Type B pancreatic cell (in vitro differentiated cells): Measurements from ENCODE around the gene ANKK1. TPM values are rescaled to one million over a fixed set of nuclear protein-coding genes. Genes with fewer than 3 reads are reported as not detected.

ENCODE experiments used
- DNase-seq: peaks from one replicate; pipeline ENCODE4 v3.0.0; 2021; ENCODE audit warnings: mixed read lengths; ENCODE audit not compliant: unreplicated experiment; ENCODE audit errors: extremely low spot score
- H3K27ac Mint-ChIP-seq: 2 replicates; pipeline ENCODE4 v1.8.0; 2021; ENCODE audit warnings: mild to moderate bottlenecking, mixed read lengths
- H3K27me3 Mint-ChIP-seq: 2 replicates; pipeline ENCODE4 v1.8.0; 2021; ENCODE audit warnings: mixed read lengths
- H3K36me3 Mint-ChIP-seq: 2 replicates; pipeline ENCODE4 v1.8.0; 2021; ENCODE audit warnings: mixed read lengths
- H3K4me1 Mint-ChIP-seq: one replicate; pipeline ENCODE4 v1.8.0; 2021; ENCODE audit warnings: mixed read lengths; ENCODE audit not compliant: unreplicated experiment
- H3K4me3 Mint-ChIP-seq: 2 replicates; pipeline ENCODE4 v1.8.0; 2021; ENCODE audit warnings: mild to moderate bottlenecking, mixed read lengths
- H3K9me3 Mint-ChIP-seq: 2 replicates; pipeline ENCODE4 v1.8.0; 2021; ENCODE audit warnings: mixed read lengths
- total RNA-seq: library from RNA; stranded (reverse); gene quantifications from 2 replicates; pipeline ENCODE4 v1.2.1, GENCODE V29; 2021; ENCODE audit warnings: low replicate concordance
- TF ChIP-seq, protein P1 (sequence below): fragments of 200-600 bp; sonication (generic); conservative IDR thresholded peaks from 2 replicates; pipeline ENCODE4 v1.5.0; 2021; ENCODE audit warnings: antibody characterized with exemption, mild to moderate bottlenecking

ANKK1 gene
- total RNA-seq, 1 donor from 2014 or later, result 0.53 TPM

GRCh38 chr11:113417428-113417827 lies 29.8 kb downstream of the ANKK1 start:
- no peak overlapping the region for H3K4me3 Mint-ChIP-seq
- no peak overlapping the region for H3K27ac Mint-ChIP-seq
- no peaks in the 10 kb centered on the region for H3K4me1 Mint-ChIP-seq
- TF ChIP-seq, protein P1, sequence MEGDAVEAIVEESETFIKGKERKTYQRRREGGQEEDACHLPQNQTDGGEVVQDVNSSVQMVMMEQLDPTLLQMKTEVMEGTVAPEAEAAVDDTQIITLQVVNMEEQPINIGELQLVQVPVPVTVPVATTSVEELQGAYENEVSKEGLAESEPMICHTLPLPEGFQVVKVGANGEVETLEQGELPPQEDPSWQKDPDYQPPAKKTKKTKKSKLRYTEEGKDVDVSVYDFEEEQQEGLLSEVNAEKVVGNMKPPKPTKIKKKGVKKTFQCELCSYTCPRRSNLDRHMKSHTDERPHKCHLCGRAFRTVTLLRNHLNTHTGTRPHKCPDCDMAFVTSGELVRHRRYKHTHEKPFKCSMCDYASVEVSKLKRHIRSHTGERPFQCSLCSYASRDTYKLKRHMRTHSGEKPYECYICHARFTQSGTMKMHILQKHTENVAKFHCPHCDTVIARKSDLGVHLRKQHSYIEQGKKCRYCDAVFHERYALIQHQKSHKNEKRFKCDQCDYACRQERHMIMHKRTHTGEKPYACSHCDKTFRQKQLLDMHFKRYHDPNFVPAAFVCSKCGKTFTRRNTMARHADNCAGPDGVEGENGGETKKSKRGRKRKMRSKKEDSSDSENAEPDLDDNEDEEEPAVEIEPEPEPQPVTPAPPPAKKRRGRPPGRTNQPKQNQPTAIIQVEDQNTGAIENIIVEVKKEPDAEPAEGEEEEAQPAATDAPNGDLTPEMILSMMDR, result no peak
- H3K36me3 Mint-ChIP-seq, result no peaks in the 10 kb centered on the region
- H3K27me3 Mint-ChIP-seq, result peaks cover 20% of the 10 kb centered on the region
- H3K9me3 Mint-ChIP-seq, result no peaks in the 10 kb centered on the region
- DNase-seq, result no peak

- TF ChIP-seq, protein P1, result no peak
- H3K4me1 Mint-ChIP-seq, result no peaks in the 10 kb centered on the region
- no peak for DNase-seq
- no peaks in the 10 kb centered on the region for H3K9me3 Mint-ChIP-seq
- no peak overlapping the region for H3K27ac Mint-ChIP-seq
- no peaks in the 10 kb centered on the region for H3K36me3 Mint-ChIP-seq
- peaks cover 17% of the 10 kb centered on the region for H3K27me3 Mint-ChIP-seq
- no peak overlapping the region for H3K4me3 Mint-ChIP-seq
Observed at GRCh38 chr11:113419454-113420003, 31.9 kb downstream of the ANKK1 start.

DNA sequence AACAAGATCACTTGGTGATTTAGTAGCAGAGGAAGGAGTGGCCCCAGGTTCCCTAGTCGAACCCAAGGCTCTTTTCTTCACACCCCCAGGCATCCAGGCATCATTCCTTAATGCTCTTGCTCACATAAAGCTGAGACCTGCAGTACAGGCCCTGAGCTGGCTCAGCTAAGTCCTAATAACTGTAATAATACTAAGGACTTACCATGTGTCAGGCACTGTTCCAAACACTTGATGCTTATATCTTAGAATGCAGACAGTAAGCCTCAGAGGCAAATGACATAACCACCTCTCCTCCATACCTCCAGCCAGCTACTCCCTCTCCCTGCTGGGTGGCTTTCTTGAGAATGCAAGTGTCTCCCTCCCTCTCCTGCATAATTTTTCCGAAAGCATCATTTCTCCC lies 33.2 kb downstream of the ANKK1 start:
- Mint-ChIP-seq H3K36me3 (no peaks in the 10 kb centered on the region), H3K4me1 (no peaks in the 10 kb centered on the region), H3K4me3 (no peak overlapping the region), H3K27ac (no peak overlapping the region), H3K27me3 (peaks cover 17% of the 10 kb centered on the region), H3K9me3 (no peaks in the 10 kb centered on the region)
- TF ChIP-seq, protein P1, result no peak
- no peak for DNase-seq

DNA sequence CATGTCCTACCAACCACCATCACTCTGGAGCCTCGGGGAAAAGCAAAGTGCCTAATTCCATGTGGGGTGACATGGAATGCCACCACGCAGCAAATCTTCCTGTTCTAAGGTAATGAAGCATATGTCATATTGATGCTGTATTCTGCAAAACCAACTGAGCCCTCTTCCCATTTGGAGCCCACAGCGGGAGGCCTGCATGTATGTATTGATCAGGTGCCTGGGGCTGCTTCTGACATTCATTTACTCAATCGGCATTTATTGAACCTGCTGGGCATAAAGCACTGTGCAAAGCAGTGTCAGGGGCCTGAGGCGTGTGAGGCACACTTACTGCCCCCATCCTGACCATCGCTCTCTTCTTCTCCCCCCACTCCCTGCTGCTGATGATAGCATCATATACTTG lies 39.1 kb downstream of the ANKK1 start:
- Mint-ChIP-seq H3K36me3 (no peaks in the 10 kb centered on the region), H3K9me3 (no peaks in the 10 kb centered on the region), H3K27me3 (peaks cover 13% of the 10 kb centered on the region), H3K27ac (no peak overlapping the region), H3K4me1 (no peaks in the 10 kb centered on the region), H3K4me3 (no peak overlapping the region)
- TF ChIP-seq, protein P1, result no peak
- no peak for DNase-seq

- no peaks in the 10 kb centered on the region for H3K36me3 Mint-ChIP-seq
- DNase-seq, result no peak
- peaks cover 11% of the 10 kb centered on the region for H3K4me1 Mint-ChIP-seq
- H3K9me3 Mint-ChIP-seq, result no peaks in the 10 kb centered on the region
- H3K4me3 Mint-ChIP-seq, result no peak overlapping the region
- TF ChIP-seq, protein P1, result no peak
- H3K27ac Mint-ChIP-seq, result no peak overlapping the region
- peaks cover 17% of the 10 kb centered on the region for H3K27me3 Mint-ChIP-seq
Observed at GRCh38 chr11:113431746-113432145, 44.2 kb downstream of the ANKK1 start.
